GM10248 (cell line): ENCODE measurements around the gene ZBTB7C.
A peak's percentile ranks its signal among the peaks of the same experiment; 100 is the strongest.

ENCODE experiments used
- CTCF ChIA-PET: fragments of 300-600 bp; sonication (Branson Sonifier 250); formaldehyde crosslinking; extraction: SDS; loops from one replicate; lab custom pipeline; 2021; ENCODE audit warnings: antibody characterized with exemption; lab: Yijun Ruan, JAX
- POLR2A ChIA-PET: fragments of 350-650 bp; sonication (Branson Sonifier 250); formaldehyde crosslinking; extraction: SDS; loops from one replicate; lab custom pipeline; 2020; ENCODE audit warnings: antibody characterized with exemption; lab: Yijun Ruan, JAX
- DNase-seq: peaks from one replicate; pipeline ENCODE4 v3.0.0; 2012; ENCODE audit errors: extremely low spot score
- TF ChIP-seq, protein P1 (sequence below): IDR thresholded peaks from 2 replicates; pipeline ENCODE4 v1.5.1; 2012; ENCODE audit warnings: mild to moderate bottlenecking, low read depth; ENCODE audit errors: extremely low read depth, missing control alignments, control extremely low read depth

The ZBTB7C gene

DNA sequence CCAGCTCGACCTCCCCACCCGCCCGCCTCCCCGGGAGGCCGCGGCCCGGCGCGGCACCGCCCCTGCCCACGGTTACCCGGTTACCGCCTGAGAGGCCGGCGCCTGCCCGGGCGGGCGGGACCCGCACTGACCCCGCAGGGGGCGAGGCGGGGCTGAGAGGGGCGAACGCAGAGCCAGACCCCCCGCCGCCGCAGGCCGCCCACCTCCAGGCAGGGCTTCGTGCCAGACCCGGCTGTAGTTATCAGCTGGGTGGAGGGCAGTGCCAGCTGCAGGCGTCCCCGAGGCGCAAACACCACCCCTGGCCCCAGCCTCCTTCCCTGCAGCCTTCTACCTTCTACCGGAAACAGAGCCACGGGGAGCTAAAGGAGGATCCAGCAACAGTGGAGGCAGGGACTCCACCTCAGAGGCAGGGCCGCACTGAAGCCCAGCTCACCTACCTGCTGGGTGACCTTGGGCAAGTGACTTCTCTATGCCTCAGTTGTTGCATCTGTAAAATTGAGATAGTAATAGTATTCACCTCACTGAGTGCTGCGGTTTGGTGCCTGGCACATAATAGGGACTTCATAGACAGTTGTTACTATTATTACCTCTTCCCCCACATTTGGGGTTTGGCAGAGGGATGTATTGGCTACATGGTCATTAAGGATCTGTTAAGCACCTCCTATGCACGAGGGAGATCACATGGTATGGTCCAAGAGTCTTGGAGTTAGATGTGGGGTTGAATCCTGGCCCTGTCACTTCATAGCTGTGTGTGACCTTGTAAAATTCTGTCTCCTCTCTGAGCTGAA, 247.1 kb downstream of the ZBTB7C start:
- POLR2A ChIA-PET, result no interaction called here
- no peak for DNase-seq
- TF ChIP-seq, protein P1, sequence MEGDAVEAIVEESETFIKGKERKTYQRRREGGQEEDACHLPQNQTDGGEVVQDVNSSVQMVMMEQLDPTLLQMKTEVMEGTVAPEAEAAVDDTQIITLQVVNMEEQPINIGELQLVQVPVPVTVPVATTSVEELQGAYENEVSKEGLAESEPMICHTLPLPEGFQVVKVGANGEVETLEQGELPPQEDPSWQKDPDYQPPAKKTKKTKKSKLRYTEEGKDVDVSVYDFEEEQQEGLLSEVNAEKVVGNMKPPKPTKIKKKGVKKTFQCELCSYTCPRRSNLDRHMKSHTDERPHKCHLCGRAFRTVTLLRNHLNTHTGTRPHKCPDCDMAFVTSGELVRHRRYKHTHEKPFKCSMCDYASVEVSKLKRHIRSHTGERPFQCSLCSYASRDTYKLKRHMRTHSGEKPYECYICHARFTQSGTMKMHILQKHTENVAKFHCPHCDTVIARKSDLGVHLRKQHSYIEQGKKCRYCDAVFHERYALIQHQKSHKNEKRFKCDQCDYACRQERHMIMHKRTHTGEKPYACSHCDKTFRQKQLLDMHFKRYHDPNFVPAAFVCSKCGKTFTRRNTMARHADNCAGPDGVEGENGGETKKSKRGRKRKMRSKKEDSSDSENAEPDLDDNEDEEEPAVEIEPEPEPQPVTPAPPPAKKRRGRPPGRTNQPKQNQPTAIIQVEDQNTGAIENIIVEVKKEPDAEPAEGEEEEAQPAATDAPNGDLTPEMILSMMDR, result no peak
- CTCF ChIA-PET, result no interaction called here

DNA sequence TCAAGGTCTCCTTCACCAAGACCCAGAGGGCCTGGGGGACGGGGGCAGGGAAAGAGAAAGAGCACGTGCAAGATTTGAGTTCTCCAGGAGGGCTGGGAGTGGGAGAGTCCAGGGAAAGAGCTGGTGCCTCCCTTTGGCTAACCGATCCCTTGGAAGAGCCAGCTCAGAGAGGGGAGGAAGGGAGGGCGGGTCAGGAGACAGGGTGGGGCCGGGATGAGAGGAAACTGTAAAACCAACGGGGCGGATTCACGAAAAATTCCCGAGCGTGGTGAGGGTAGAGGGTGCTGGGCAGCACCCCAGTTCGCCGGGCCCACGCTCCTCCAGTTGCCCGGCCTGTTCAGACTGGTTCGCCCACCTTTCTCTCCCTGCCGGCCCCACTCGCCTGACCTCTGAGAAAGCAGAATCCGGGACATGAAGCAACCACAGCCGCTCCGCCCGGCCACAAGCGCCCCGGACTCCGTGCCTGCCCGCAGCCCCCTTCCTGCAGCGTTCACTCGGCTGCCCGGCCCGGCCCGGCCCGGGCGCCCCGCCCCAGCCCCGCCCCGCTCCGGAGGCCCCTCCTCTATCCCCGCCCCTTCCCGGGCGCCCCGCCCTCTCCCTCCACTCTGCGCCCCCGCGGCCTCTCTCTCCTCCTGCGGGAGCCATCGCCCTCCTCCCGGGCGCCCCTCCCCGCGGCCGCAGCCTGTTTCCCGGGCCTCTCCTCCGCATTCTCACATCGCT, 247.8 kb downstream of the ZBTB7C start:
- peak; percentile 86 for DNase-seq
- CTCF ChIA-PET, result no interaction called here
- POLR2A ChIA-PET, result no interaction called here
- TF ChIP-seq, protein P1, result no peak

- ChIA-PET CTCF (no interaction called here), POLR2A (no interaction called here)
- no peak for DNase-seq
- TF ChIP-seq, protein P1, result no peak
These were observed 248.6 kb downstream of the ZBTB7C start for GRCh38 chr18:48160622-48161021.

DNA sequence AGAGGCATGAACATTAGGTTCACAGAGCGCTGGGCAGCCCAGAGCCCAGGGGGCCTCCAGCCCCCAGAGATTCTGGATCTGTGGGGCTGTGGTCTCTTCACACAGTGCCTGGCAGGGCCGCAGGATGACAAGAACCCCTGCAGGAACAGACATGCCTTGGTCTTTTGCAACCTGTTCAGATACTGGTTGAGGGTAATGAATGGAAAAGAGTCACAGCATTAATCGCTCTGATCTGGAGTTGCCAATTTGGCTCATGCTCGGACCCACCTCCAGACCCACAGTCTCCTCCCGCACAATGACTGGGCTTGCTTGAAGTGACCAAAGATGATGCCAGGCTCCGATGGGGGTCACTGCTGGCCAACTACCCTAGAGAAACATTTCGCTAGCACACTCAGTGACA, 249.4 kb downstream of the ZBTB7C start:
- CTCF ChIA-PET, result no interaction called here
- DNase-seq, result no peak
- POLR2A ChIA-PET, result no interaction called here
- TF ChIP-seq, protein P1, result no peak

DNA sequence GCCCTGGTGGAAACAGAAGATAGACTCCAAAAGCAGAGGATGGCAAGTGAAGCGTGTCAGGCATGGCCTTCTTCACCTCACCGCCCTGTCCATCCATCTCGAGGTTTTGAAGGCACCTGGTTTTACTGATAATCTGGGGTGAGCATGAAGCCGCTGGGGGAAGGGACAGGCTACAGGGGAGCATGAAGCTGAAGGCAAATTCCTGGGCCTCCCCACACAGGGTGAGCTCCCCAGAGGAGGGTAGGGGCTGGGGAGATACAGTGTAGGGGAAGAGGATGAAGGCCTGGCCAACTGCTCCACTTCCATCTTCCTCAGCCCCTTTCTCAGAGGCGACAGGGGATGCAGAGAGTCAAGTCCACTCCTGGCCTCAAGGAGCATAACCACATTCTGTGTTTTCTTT, 250.5 kb downstream of the ZBTB7C start:
- POLR2A ChIA-PET, result no interaction called here
- TF ChIP-seq, protein P1, result no peak
- no peak for DNase-seq
- CTCF ChIA-PET, result no interaction called here

DNA sequence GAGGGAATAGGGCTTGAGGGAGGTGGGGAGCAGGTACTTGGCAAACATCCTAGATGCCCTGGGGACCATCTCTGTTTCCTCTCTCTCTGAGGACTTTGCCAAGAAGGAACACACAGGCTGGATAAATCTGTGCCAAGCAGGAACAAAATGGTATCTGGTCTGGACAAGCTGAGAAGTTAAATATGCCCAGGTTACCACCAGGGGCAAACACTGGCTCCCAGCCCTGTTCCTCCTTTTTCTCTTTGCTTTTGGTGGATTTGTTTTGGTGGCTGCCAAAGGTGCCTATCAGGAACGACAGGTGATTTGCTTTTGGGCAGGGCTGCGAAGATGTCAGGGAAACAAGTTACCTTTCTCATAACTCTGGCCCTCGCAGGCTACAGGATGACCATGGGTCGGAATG, 251.2 kb downstream of the ZBTB7C start:
- no peak for DNase-seq
- ChIA-PET POLR2A (no interaction called here), CTCF (no interaction called here)
- TF ChIP-seq, protein P1, result no peak
